GM13977 (cell line): ENCODE data around the gene NFIC.

Experiments
- DNase-seq: peaks from one replicate; pipeline ENCODE4 v3.0.0; 2012; ENCODE audit warnings: low spot score
- CTCF ChIP-seq: IDR thresholded peaks from 2 replicates; pipeline ENCODE4 v1.5.1; 2012; ENCODE audit warnings: mild to moderate bottlenecking, control low read depth; ENCODE audit not compliant: insufficient read depth; ENCODE audit errors: extremely low read depth, missing control alignments
- in situ Hi-C: fragments of 300-500 bp; cut with MboI; formaldehyde crosslinking; loops from one replicate; pipeline ENCODE4 v1.12.0; 2022; ENCODE audit warnings: low sequenced_read_pairs, low pct_unique_long_range_greater_than_20kb, mixed read lengths, inconsistent platforms; ENCODE audit not compliant: unreplicated experiment

Gene NFIC

GRCh38 chr19:3477951-3478350 lies 111.6 kb downstream of the NFIC start:
- DNase-seq = no peak
- TF ChIP-seq CTCF = no peak
- in situ Hi-C loops = loop anchor here (25.0 kb wide), 1 partner anchor 516 kb away; no protein-coding TSS in a partner anchor

GRCh38 chr19:3478409-3479176 lies 112.2 kb downstream of the NFIC start:
- in situ Hi-C loops = loop anchor here (25.0 kb wide), 1 partner anchor 516 kb away; no protein-coding TSS in a partner anchor
- no peak for TF ChIP-seq CTCF
- no peak for DNase-seq

- TF ChIP-seq CTCF = no peak
- DNase-seq = peak; percentile 83
- in situ Hi-C loops = loop anchor here (25.0 kb wide), 1 partner anchor 517 kb away; no protein-coding TSS in a partner anchor
Observed at GRCh38 chr19:3479177-3479833, 112.9 kb downstream of the NFIC start.

- DNase-seq = no peak
- in situ Hi-C loops = loop anchor here (25.0 kb wide), 1 partner anchor 518 kb away; no protein-coding TSS in a partner anchor
- TF ChIP-seq CTCF = no peak
Observed at GRCh38 chr19:3479834-3480215, 113.4 kb downstream of the NFIC start.

GRCh38 chr19:3480383-3481091 lies 114.2 kb downstream of the NFIC start, which contains the start of gene SMIM24:
SMIM24 (minus strand) TSS chr19:3480525; CDS start chr19:3480463, 62 bp downstream.
- in situ Hi-C loops = loop anchor here (25.0 kb wide), 1 partner anchor 518 kb away; no protein-coding TSS in a partner anchor
- DNase-seq = no peak
- no peak for TF ChIP-seq CTCF
